Adrenal gland (tissue), 12 donors: Measurements from ENCODE around the gene TBC1D32. TPM values are rescaled to one million over a fixed set of nuclear protein-coding genes. Genes with fewer than 3 reads are reported as not detected.

Experiments
- DNase-seq, 7 donors: peaks; one replicate each; pipeline ENCODE4 v3.0.0-alpha.2; 2019 to 2020
- H3K27ac ChIP-seq, 5 donors: fragments of 200-600 bp; sonication (generic) in 4 of 5; 1 replicate in 3 of 5; 2 replicates in 2 of 5; pipeline versions ENCODE4 v1.5.1 to v1.8.0; 2016 to 2020; ENCODE audit warnings: mild to moderate bottlenecking in 1 of 5
- H3K27me3 ChIP-seq: fragments of 200-600 bp; 2 replicates; pipeline ENCODE4 v1.8.0; 2021
- H3K36me3 ChIP-seq, 2 donors: fragments of 200-600 bp; replicated peaks in 1 of 2; 1 replicate in 1 of 2; 2 replicates in 1 of 2; pipeline versions ENCODE4 v1.5.1 to v1.8.0; 2018 to 2022
- H3K4me1 ChIP-seq, 2 donors: fragments of 200-600 bp; replicated peaks in 1 of 2; 1 replicate in 1 of 2; 2 replicates in 1 of 2; pipeline versions ENCODE4 v1.5.1 to v1.8.0; 2018 to 2021
- H3K4me3 ChIP-seq, 4 donors: fragments of 200-600 bp; sonication (generic) in 3 of 4; one replicate each; pipeline ENCODE4 v1.5.1; 2016 to 2018
- H3K9me3 ChIP-seq, 3 donors: fragments of 200-600 bp; sonication (generic) in 1 of 3; replicated peaks in 1 of 3; 1 replicate in 2 of 3; 2 replicates in 1 of 3; pipeline versions ENCODE4 v1.5.1 to v1.8.0; 2016 to 2021
- CTCF ChIP-seq, 6 experiments: fragments of 450-650 bp in 4 of 6; fragments of 200-600 bp in 2 of 6; sonication (generic) in 1 of 6; IDR thresholded peaks; 1 replicate in 5 of 6; 2 replicates in 1 of 6; pipeline versions ENCODE4 v1.5.1 to v1.8.0; 2016 to 2021; ENCODE audit warnings: antibody characterized with exemption in 6 of 6, mild to moderate bottlenecking in 2 of 6, moderate library complexity in 1 of 6
- POLR2A ChIP-seq, 2 donors: fragments of 450-650 bp; IDR thresholded peaks; one replicate each; pipeline ENCODE4 v1.6.1; 2017; ENCODE audit warnings: antibody characterized with exemption in 2 of 2, mild to moderate bottlenecking in 2 of 2, moderate library complexity in 1 of 2
- WGBS, 4 donors: extraction: QIAGEN DNeasy Blood & Tissue Kit in 2 of 4; methylation state at CpG; one replicate each; pipeline versions ENCODE4 v1.1.5 to v1.1.7; 2013 to 2017; 5-methylcytosine and 5-hydroxymethylcytosine counted together
- intact Hi-C, 2 donors: fragments of 100-400 bp; cut with DNase I; formaldehyde crosslinking; loops; one replicate each; pipeline versions ENCODE4 v1.14.1 to v1.15.0; 2022 to 2023
- polyA plus RNA-seq, 3 donors: library from polyadenylated mRNA; stranded (reverse); fragments of 200-250 nt in 2 of 3; fragments of 350-450 nt in 1 of 3; fragmentation: Illumina TruSeq in 1 of 3; extraction: RNeasy Lipid Tissue Mini Kit (QIAGEN cat#74804) in 1 of 3; gene quantifications; one replicate each; pipeline ENCODE4 v1.2.3, GENCODE V29; 2013 to 2014
- total RNA-seq, 9 donors: library from RNA; depleted of rRNA in 4 of 9; stranded (reverse); fragments of >200 nt in 4 of 9; fragments of 120-200 nt in 1 of 9; fragmentation: NEBNext Ultra II Directional in 1 of 9; extraction: Animal tissue kit (Norgen Biotek cat#: 25700) in 1 of 9; gene quantifications; one replicate each; pipeline versions ENCODE4 v1.1.0 to v1.2.4, GENCODE V29; 2013 to 2023
- donor health status: healthy with polysubstance abuse.
- donor health status: Bipolar disorder and iron deficiency.
- donor health status: DM: yes; HTN: yes; CAD: no.
- donor health status: DM: no; HTN: no; CAD: no.
- donor health status: DM: no; HTN: no; CAD: no.
- donor health status: DM: yes; HTN: yes; CAD: no.

The TBC1D32 gene
- total and polyA plus RNA-seq, 12 donors: 1.9 to 41.5 (median 9.0) TPM

- DNase-seq: no peak
- no peak overlapping the region for H3K27ac ChIP-seq
- intact Hi-C loops: no loop called here
These were observed 36.6 kb downstream of the TBC1D32 start for GRCh38 chr6:121297694-121298093.

GRCh38 chr6:121285041-121285440 lies 49.2 kb downstream of the TBC1D32 start:
- no peak overlapping the region for H3K4me3 ChIP-seq
- peak in 2 of 7 donors; percentile 1 to 18 for DNase-seq
- TF ChIP-seq POLR2A (IDR thresholded peaks at IDR 0.05) (no peak), CTCF (IDR thresholded peaks at IDR 0.05) (no peak)
- H3K27me3 ChIP-seq: no peaks in the 10 kb centered on the region
- no peaks in the 10 kb centered on the region for H3K4me1 ChIP-seq
- 52 to 77% (median 53%) methylated on average over 1 of the region's 1 CpG for WGBS, 4 donors
- no peak overlapping the region for H3K27ac ChIP-seq
- intact Hi-C loops: no loop called here
- H3K9me3 ChIP-seq: no peaks in the 10 kb centered on the region
- no peaks in the 10 kb centered on the region for H3K36me3 ChIP-seq

More at GRCh38 chr6:121297694-121298093, 36.6 kb downstream of the TBC1D32 start:
- no peaks in the 10 kb centered on the region for H3K36me3 ChIP-seq
- H3K4me3 ChIP-seq: no peak overlapping the region
- TF ChIP-seq POLR2A (IDR thresholded peaks at IDR 0.05): no peak
- TF ChIP-seq CTCF (IDR thresholded peaks at IDR 0.05): no peak
- H3K27me3 ChIP-seq: no peaks in the 10 kb centered on the region
- H3K9me3 ChIP-seq: no peaks in the 10 kb centered on the region
- WGBS, 4 donors: 70 to 91% (median 73%) methylated on average over 1 of the region's 1 CpG
- no peaks in the 10 kb centered on the region for H3K4me1 ChIP-seq

GRCh38 chr6:121274666-121275295 lies 59.5 kb downstream of the TBC1D32 start:
- intact Hi-C loops: no loop called here
- Histone ChIP-seq H3K27ac (no peak overlapping the region), H3K4me3 (no peak overlapping the region), H3K4me1 (no peaks in the 10 kb centered on the region), H3K27me3 (no peaks in the 10 kb centered on the region), H3K9me3 (no peaks in the 10 kb centered on the region), H3K36me3 (no peaks in the 10 kb centered on the region)
- TF ChIP-seq POLR2A (IDR thresholded peaks at IDR 0.05) (no peak), CTCF (IDR thresholded peaks at IDR 0.05) (no peak)
- DNase-seq: no peak
- WGBS, 4 donors: 88 to 92% (median 89%) methylated on average over 3 of the region's 3 CpGs

GRCh38 chr6:121263742-121264141 lies 70.5 kb downstream of the TBC1D32 start:
- no peaks in the 10 kb centered on the region for H3K27me3 ChIP-seq

More at GRCh38 chr6:121263742-121264141, 70.5 kb downstream of the TBC1D32 start:
- 95 to 97% (median 97%) methylated on average over 3 of the region's 3 CpGs for WGBS, 4 donors
- H3K9me3 ChIP-seq: peaks cover 0 to 11% (median 0%) of the 10 kb centered on the region in 3 donors
- H3K27ac ChIP-seq: no peak overlapping the region
- no peak overlapping the region for H3K4me3 ChIP-seq
- TF ChIP-seq POLR2A (IDR thresholded peaks at IDR 0.05) (no peak), CTCF (IDR thresholded peaks at IDR 0.05) (no peak)
- intact Hi-C loops: no loop called here
- H3K36me3 ChIP-seq: no peaks in the 10 kb centered on the region
- H3K4me1 ChIP-seq: no peaks in the 10 kb centered on the region
- no peak for DNase-seq
